Cardiac fibroblast (primary cell): ENCODE data around the gene CCDC83.

Source experiments
- DNase-seq, 2 donors: peaks; one replicate each; pipeline versions ENCODE4 v3.0.0 to v3.0.0-alpha.2; 2010; ENCODE audit warnings: low read depth in 2 of 2
- H3K4me3 ChIP-seq, 2 donors: replicated peaks in 1 of 2; 1 replicate in 1 of 2; 2 replicates in 1 of 2; pipeline ENCODE4 v1.5.1; 2011; ENCODE audit warnings: low read depth in 2 of 2, low read length in 2 of 2, mild to moderate bottlenecking in 2 of 2, moderate library complexity in 1 of 2
- TF ChIP-seq, protein P1 (sequence below): IDR thresholded peaks from one replicate; pipeline ENCODE4 v1.5.1; 2011; ENCODE audit warnings: low read depth, mild to moderate bottlenecking, low read length, inconsistent platforms

CCDC83 gene

GRCh38 chr11:85822814-85823213 lies 32.4 kb upstream of the CCDC83 start:
- DNase-seq: peak in 1 of 2 donors; percentile 65
- H3K4me3 ChIP-seq: no peak overlapping the region
- TF ChIP-seq, protein P1, sequence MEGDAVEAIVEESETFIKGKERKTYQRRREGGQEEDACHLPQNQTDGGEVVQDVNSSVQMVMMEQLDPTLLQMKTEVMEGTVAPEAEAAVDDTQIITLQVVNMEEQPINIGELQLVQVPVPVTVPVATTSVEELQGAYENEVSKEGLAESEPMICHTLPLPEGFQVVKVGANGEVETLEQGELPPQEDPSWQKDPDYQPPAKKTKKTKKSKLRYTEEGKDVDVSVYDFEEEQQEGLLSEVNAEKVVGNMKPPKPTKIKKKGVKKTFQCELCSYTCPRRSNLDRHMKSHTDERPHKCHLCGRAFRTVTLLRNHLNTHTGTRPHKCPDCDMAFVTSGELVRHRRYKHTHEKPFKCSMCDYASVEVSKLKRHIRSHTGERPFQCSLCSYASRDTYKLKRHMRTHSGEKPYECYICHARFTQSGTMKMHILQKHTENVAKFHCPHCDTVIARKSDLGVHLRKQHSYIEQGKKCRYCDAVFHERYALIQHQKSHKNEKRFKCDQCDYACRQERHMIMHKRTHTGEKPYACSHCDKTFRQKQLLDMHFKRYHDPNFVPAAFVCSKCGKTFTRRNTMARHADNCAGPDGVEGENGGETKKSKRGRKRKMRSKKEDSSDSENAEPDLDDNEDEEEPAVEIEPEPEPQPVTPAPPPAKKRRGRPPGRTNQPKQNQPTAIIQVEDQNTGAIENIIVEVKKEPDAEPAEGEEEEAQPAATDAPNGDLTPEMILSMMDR: no peak

- DNase-seq: no peak
- no peak overlapping the region for H3K4me3 ChIP-seq
- TF ChIP-seq, protein P1: no peak
Observed at GRCh38 chr11:85823816-85824215, 31.4 kb upstream of the CCDC83 start.

DNA sequence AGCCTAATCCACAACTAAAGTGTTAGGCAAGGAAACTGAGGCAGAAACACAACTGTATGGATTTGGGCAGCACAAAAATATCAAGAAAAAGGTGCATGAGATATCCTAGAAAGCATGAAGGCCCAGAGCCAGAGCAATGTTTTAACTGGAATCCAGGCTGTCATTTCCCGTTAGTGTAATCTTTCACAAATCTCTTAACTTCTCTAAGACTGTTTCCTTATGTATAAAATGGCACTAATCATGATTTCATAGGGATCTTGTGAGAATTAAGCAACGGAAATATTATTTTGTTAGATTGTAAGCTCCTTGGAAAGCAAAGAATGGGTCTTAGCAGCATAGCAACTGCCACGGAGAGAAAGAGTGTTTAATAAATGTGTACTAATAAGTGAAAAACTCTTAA lies 29.6 kb upstream of the CCDC83 start:
- TF ChIP-seq, protein P1: no peak
- no peak overlapping the region for H3K4me3 ChIP-seq
- no peak for DNase-seq

- no peak overlapping the region for H3K4me3 ChIP-seq
- DNase-seq: peak; percentile 33 to 49
- TF ChIP-seq, protein P1: peak; percentile 74
Observed at GRCh38 chr11:85826116-85826855, 28.9 kb upstream of the CCDC83 start.

GRCh38 chr11:85827748-85828639 lies 27.2 kb upstream of the CCDC83 start:
- TF ChIP-seq, protein P1: no peak
- DNase-seq: peak; percentile 69 to 87

GRCh38 chr11:85828640-85828978 lies 26.6 kb upstream of the CCDC83 start:
- TF ChIP-seq, protein P1: no peak

More at GRCh38 chr11:85827748-85828639, 27.2 kb upstream of the CCDC83 start:
- no peak overlapping the region for H3K4me3 ChIP-seq

More at GRCh38 chr11:85828640-85828978, 26.6 kb upstream of the CCDC83 start:
- H3K4me3 ChIP-seq: no peak overlapping the region
- DNase-seq: no peak
